ENCODE results near the gene RAB6A. TPM values are rescaled to one million over a fixed set of nuclear protein-coding genes. Genes with fewer than 3 reads are reported as not detected.

Gene RAB6A
- total RNA-seq, 4 donors from 2014 or later: 183 to 254 (median 234) TPM

DNA sequence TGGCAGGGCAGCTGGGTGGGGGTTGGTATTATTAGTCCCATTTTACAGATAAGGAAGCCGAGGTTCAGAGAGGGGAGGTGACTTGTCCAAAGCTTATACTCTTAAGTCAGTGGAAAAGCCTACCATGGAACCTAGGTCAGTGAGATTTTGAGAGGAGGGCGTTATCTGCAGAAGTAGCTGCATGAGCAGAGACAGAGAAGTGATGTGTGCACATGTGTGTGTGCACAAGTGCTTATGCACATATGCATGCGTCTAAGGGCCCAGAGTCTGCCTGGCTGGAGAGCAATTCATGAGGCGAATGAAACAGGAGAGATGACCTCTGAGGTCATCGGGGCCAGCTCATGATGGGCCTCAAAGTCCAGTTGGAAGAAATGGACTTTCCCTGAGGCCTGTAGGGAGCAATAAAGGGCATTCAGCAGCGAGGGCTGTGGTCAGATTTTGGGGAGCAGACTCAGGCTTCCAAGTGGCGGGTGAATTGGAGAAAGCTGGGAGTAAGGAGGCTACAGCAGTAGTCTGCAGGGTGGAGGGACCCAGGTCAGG lies 106.3 kb downstream of the RAB6A start:
- H3K4me1 ChIP-seq: peaks cover 0 to 32% (median 11%) of the 10 kb centered on the region in 4 donors
- WGBS, 2 donors: 77 to 82% methylated on average over 7 of the region's 7 CpGs

DNA sequence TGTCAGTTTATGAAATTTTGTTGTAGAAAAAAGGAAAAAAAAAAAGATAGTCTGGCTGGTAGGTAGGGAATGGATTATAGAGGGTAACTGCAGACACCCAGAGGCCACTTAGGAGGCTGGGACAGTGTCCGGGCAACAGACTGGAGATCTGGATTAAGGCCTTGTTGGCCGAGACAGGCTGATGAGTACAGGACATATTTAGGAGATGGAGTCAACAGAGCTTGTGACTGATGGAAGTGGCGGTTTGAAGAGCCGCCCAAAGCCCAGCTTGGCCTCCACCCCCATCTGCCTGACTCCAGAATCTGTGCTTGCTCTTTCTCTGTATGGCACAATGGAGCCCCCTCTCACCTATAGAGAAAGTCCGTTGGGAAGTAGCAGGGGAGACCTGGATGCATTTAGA lies 106.9 kb downstream of the RAB6A start:
- DNase-seq (ENCODE audit: low spot score in 2 of 2): no peak
- no peaks in the 10 kb centered on the region for H3K27me3 ChIP-seq
- H3K27ac ChIP-seq: peak overlapping the region in 2 of 4 donors; percentile 86 to 87
- H3K9me3 ChIP-seq: no peaks in the 10 kb centered on the region
- no peak overlapping the region for H3K4me3 ChIP-seq
- peaks cover 0 to 38% (median 11%) of the 10 kb centered on the region in 4 donors for H3K4me1 ChIP-seq
- H3K36me3 ChIP-seq: peaks cover 0 to 21% (median 0%) of the 10 kb centered on the region in 3 donors
- no peak for TF ChIP-seq EP300 (IDR thresholded peaks at IDR 0.05)
- TF ChIP-seq, protein P1, sequence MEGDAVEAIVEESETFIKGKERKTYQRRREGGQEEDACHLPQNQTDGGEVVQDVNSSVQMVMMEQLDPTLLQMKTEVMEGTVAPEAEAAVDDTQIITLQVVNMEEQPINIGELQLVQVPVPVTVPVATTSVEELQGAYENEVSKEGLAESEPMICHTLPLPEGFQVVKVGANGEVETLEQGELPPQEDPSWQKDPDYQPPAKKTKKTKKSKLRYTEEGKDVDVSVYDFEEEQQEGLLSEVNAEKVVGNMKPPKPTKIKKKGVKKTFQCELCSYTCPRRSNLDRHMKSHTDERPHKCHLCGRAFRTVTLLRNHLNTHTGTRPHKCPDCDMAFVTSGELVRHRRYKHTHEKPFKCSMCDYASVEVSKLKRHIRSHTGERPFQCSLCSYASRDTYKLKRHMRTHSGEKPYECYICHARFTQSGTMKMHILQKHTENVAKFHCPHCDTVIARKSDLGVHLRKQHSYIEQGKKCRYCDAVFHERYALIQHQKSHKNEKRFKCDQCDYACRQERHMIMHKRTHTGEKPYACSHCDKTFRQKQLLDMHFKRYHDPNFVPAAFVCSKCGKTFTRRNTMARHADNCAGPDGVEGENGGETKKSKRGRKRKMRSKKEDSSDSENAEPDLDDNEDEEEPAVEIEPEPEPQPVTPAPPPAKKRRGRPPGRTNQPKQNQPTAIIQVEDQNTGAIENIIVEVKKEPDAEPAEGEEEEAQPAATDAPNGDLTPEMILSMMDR (IDR thresholded peaks at IDR 0.05): no peak
- TF ChIP-seq POLR2A (IDR thresholded peaks at IDR 0.05): no peak
- 87% methylated on average over 5 of the region's 5 CpGs for WGBS, 2 donors

More for the DNA sequence above, 106.3 kb downstream of the RAB6A start:
- no peaks in the 10 kb centered on the region for H3K9me3 ChIP-seq
- DNase-seq (ENCODE audit: low spot score in 2 of 2): no peak
- TF ChIP-seq, protein P1 (IDR thresholded peaks at IDR 0.05): no peak
- TF ChIP-seq POLR2A (IDR thresholded peaks at IDR 0.05) (no peak), EP300 (IDR thresholded peaks at IDR 0.05) (no peak)
- H3K36me3 ChIP-seq: peaks cover 0 to 21% (median 0%) of the 10 kb centered on the region in 3 donors
- no peaks in the 10 kb centered on the region for H3K27me3 ChIP-seq
- no peak overlapping the region for H3K4me3 ChIP-seq
- peak overlapping the region in 2 of 4 donors; percentile 86 to 87 for H3K27ac ChIP-seq

DNA sequence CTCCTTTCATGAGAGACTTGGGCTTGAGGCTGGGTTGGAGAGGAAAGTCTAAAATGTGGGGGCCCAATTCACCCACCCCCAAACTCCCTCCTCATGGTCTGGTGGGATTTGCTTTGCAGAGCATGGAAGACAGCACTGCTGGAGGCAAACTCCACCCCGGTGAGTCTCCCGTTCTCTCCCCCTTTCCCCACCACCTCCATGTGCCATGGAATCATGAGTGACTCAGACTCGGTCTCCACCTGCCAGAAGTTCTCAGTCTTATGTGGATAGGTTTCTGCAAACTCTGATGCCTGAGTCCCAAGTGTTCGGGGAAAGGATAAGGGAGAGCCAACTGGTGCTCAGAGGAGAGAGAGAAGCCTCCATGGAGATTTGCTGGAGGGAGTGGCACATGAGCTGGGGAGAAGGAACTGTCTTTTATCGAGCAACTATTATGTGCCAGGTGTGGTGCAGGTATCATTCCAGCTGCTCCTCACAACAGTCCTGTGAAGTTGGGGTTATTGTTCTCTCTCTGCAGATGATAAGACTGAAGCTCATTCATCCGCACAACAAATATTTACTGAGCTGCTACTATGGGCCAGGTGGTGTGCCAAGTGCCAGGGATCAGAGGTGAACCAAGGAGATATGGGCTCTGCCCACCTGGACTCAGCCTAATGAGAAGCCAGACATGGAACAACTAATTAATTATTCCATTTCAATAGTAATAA lies 107.9 kb downstream of the RAB6A start:
- TF ChIP-seq EP300 (IDR thresholded peaks at IDR 0.05) (no peak), POLR2A (IDR thresholded peaks at IDR 0.05) (no peak)
- TF ChIP-seq, protein P1 (IDR thresholded peaks at IDR 0.05): no peak
- Histone ChIP-seq H3K27me3 (no peaks in the 10 kb centered on the region), H3K4me3 (no peak overlapping the region), H3K4me1 (peaks cover 0 to 48% (median 13%) of the 10 kb centered on the region in 4 donors), H3K9me3 (no peaks in the 10 kb centered on the region), H3K27ac (peak overlapping the region; percentile 41 to 87 (median 74)), H3K36me3 (peaks cover 0 to 21% (median 0%) of the 10 kb centered on the region in 3 donors)
- DNase-seq (ENCODE audit: low spot score in 2 of 2): no peak
- 83% methylated on average over 6 of the region's 6 CpGs for WGBS, 2 donors

DNA sequence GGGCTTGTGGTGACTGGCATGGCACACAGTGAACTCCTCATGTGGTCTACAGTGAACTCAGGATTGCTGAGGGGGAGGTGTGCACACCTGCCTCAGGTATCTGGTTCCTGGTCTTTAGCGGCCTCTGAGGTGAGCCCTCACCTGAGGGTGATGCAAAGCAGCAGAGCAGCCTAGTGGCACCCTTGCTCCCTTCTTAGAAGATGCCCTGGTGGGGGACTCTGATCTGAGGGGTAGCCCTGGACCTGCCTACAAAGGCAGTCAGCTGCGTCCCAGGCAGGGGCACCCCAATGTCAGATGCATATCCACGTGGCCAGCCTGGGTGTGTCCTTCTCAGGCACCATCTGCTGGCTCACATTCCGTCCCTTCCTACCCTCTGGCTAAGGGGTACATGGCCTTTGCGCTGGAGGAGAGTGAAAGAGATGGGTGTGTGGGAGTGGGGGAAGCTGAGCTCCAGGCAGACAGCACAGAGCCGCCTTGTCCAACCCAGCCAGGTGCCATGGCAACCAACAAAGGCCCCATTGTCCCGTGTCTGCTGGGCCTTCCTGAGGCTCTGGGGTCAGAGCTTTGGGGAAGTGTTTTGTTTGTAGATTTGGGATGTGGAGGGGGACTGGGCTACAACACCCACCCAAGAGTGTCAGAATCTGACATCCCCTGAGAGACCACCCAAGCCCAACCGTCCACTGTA lies 108.7 kb downstream of the RAB6A start:
- Histone ChIP-seq H3K36me3 (peaks cover 0 to 17% (median 0%) of the 10 kb centered on the region in 3 donors), H3K4me3 (no peak overlapping the region), H3K9me3 (no peaks in the 10 kb centered on the region), H3K27me3 (no peaks in the 10 kb centered on the region), H3K27ac (peak overlapping the region; percentile 62 to 87 (median 76)), H3K4me1 (peaks cover 0 to 56% (median 15%) of the 10 kb centered on the region in 4 donors)
- DNase-seq (ENCODE audit: low spot score in 2 of 2): peak; percentile 37 to 62
- WGBS, 2 donors: 23 to 51% methylated on average over 4 to 8 of the region's 8 CpGs
- TF ChIP-seq EP300 (IDR thresholded peaks at IDR 0.05) (peak in 1 of 2 donors; percentile 67), POLR2A (IDR thresholded peaks at IDR 0.05) (no peak)
- TF ChIP-seq, protein P1 (IDR thresholded peaks at IDR 0.05): peak in 1 of 5 experiments; percentile 11
